Measurements from ENCODE around the gene ADARB1.

- no peak for TF ChIP-seq POLR2A (IDR thresholded peaks at IDR 0.05)
- TF ChIP-seq POLR2AphosphoS5 (IDR thresholded peaks at IDR 0.05) = no peak
- no peak for TF ChIP-seq CTCF (IDR thresholded peaks at IDR 0.05)
- TF ChIP-seq EP300 (IDR thresholded peaks at IDR 0.05) = no peak
Observed at GRCh38 chr21:45135868-45136267, 61.5 kb downstream of the ADARB1 start.

All from stomach (tissue), 4 donors.